Activated T-cell treated with anti-CD3 and anti-CD28 coated beads for 4 hours (primary cell): ENCODE measurements around the gene EHMT2.

Experiments used
- DNase-seq: peaks from one replicate; pipeline ENCODE4 v3.0.0-alpha.2; 2020

EHMT2 gene

GRCh38 chr6:31836474-31837368 is 60.8 kb downstream of the EHMT2 start:
- DNase-seq = no peak

GRCh38 chr6:31836047-31836473 is 61.4 kb downstream of the EHMT2 start:
- no peak for DNase-seq

- peak; percentile 75 for DNase-seq
Observed at GRCh38 chr6:31834367-31835250, 62.9 kb downstream of the EHMT2 start.

GRCh38 chr6:31831350-31832215 is 65.9 kb downstream of the EHMT2 start:
- DNase-seq = no peak

- no peak for DNase-seq
Observed at GRCh38 chr6:31830886-31831335, 66.6 kb downstream of the EHMT2 start.
